OCI-LY1 (cell line): ENCODE measurements around the gene CCDC85C.

Experiments
- H2AFZ ChIP-seq: fragments of 200-600 bp; sonication (generic), shearing (Covaris generic); 2 replicates; pipeline ENCODE4 v1.6.0; 2014; ENCODE audit warnings: antibody characterized with exemption, mild to moderate bottlenecking, low read length
- H3F3A ChIP-seq: fragments of 200-600 bp; sonication (generic), shearing (Covaris generic); 2 replicates; pipeline ENCODE4 v1.6.0; 2014; ENCODE audit warnings: mild to moderate bottlenecking, antibody characterized with exemption, low read length, moderate library complexity; ENCODE audit not compliant: insufficient read depth
- H3K27ac ChIP-seq: fragments of 200-600 bp; sonication (generic); 2 replicates; pipeline ENCODE4 v1.5.1; 2014; ENCODE audit warnings: low read length, mixed run types, mild to moderate bottlenecking, low read depth; ENCODE audit not compliant: poor library complexity, severe bottlenecking
- H3K27me3 ChIP-seq: fragments of 200-600 bp; sonication (generic); 2 replicates; pipeline ENCODE4 v1.6.0; 2014; ENCODE audit warnings: antibody characterized with exemption, mild to moderate bottlenecking, low read length, moderate library complexity; ENCODE audit not compliant: insufficient read depth
- H3K36me3 ChIP-seq: fragments of 200-600 bp; sonication (generic); 2 replicates; pipeline ENCODE4 v1.6.1; 2014; ENCODE audit warnings: mild to moderate bottlenecking, antibody characterized with exemption, low read length, moderate library complexity, mixed read lengths; ENCODE audit not compliant: insufficient read depth
- H3K4me1 ChIP-seq: fragments of 200-600 bp; sonication (generic); 2 replicates; pipeline ENCODE4 v1.5.1; 2014; ENCODE audit warnings: mild to moderate bottlenecking, low read length, moderate library complexity; ENCODE audit not compliant: insufficient read depth, severe bottlenecking
- H3K4me2 ChIP-seq: fragments of 200-600 bp; sonication (generic), shearing (Covaris generic); 2 replicates; pipeline ENCODE4 v1.6.1; 2014; ENCODE audit warnings: low read length
- H3K4me3 ChIP-seq: fragments of 200-600 bp; sonication (generic); 2 replicates; pipeline ENCODE4 v1.5.1; 2014; ENCODE audit warnings: low read length, low read depth, mild to moderate bottlenecking, mixed read lengths; ENCODE audit not compliant: poor library complexity, severe bottlenecking
- H3K79me2 ChIP-seq: fragments of 200-600 bp; shearing (Covaris generic); 2 replicates; pipeline ENCODE4 v1.6.1; 2016; ENCODE audit warnings: mixed run types, low read length, mixed read lengths; ENCODE audit not compliant: insufficient read depth
- H3K9ac ChIP-seq: fragments of 200-600 bp; sonication (generic), shearing (Covaris generic); 2 replicates; pipeline ENCODE4 v1.6.1; 2014; ENCODE audit warnings: mild to moderate bottlenecking, low read length, mixed read lengths
- H3K9me2 ChIP-seq: fragments of 200-600 bp; sonication (generic), shearing (Covaris generic); 2 replicates; pipeline ENCODE4 v1.6.1; 2014; ENCODE audit warnings: low read depth, mild to moderate bottlenecking, low read length, mixed read lengths
- H3K9me3 ChIP-seq: fragments of 200-600 bp; shearing (Covaris generic); 2 replicates; pipeline ENCODE4 v1.6.1; 2014; ENCODE audit warnings: low read length, mixed read lengths
- H4K20me1 ChIP-seq: fragments of 200-600 bp; sonication (generic), shearing (Covaris generic); 2 replicates; pipeline ENCODE4 v1.6.0; 2016; ENCODE audit warnings: mild to moderate bottlenecking, low read length; ENCODE audit not compliant: insufficient read depth
- CTCF ChIP-seq: fragments of 200-600 bp; sonication (generic), shearing (Covaris generic); IDR thresholded peaks from 2 replicates; pipeline ENCODE4 v1.5.1; 2017; ENCODE audit warnings: mild to moderate bottlenecking, antibody characterized with exemption, low read length, moderate library complexity, mixed read lengths
- EZH2 ChIP-seq: fragments of 200-600 bp; sonication (generic), shearing (Covaris generic); IDR thresholded peaks from 2 replicates; pipeline ENCODE4 v1.8.0; 2017; ENCODE audit warnings: borderline replicate concordance, mixed run types, mild to moderate bottlenecking, antibody characterized with exemption, low read length, moderate library complexity, mixed read lengths

CCDC85C gene

GRCh38 chr14:99616832-99617800 lies 13.1 kb upstream of the CCDC85C start:
- H3K27ac ChIP-seq: no peak overlapping the region

GRCh38 chr14:99615497-99616157 lies 11.6 kb upstream of the CCDC85C start:
- H3K27me3 ChIP-seq: no peaks in the 10 kb centered on the region

More at GRCh38 chr14:99616832-99617800, 13.1 kb upstream of the CCDC85C start:
- H3F3A ChIP-seq: no peaks in the 10 kb centered on the region
- H3K4me2 ChIP-seq: no peak overlapping the region
- TF ChIP-seq EZH2 (no peak), CTCF (no peak)
- no peak overlapping the region for H3K4me3 ChIP-seq
- H3K36me3 ChIP-seq: no peaks in the 10 kb centered on the region
- no peak overlapping the region for H3K9ac ChIP-seq
- no peaks in the 10 kb centered on the region for H3K27me3 ChIP-seq
- H3K9me2 ChIP-seq: no peaks in the 10 kb centered on the region
- H3K79me2 ChIP-seq: no peaks in the 10 kb centered on the region
- no peaks in the 10 kb centered on the region for H3K4me1 ChIP-seq
- H3K9me3 ChIP-seq: no peaks in the 10 kb centered on the region
- H2AFZ ChIP-seq: no peak overlapping the region
- H4K20me1 ChIP-seq: no peaks in the 10 kb centered on the region

More at GRCh38 chr14:99615497-99616157, 11.6 kb upstream of the CCDC85C start:
- Histone ChIP-seq H3K9me2 (no peaks in the 10 kb centered on the region), H3K4me2 (no peak overlapping the region), H3K4me1 (no peaks in the 10 kb centered on the region), H3K4me3 (no peak overlapping the region), H3K79me2 (no peaks in the 10 kb centered on the region), H3K27ac (no peak overlapping the region), H2AFZ (no peak overlapping the region), H4K20me1 (no peaks in the 10 kb centered on the region), H3F3A (no peaks in the 10 kb centered on the region), H3K36me3 (no peaks in the 10 kb centered on the region), H3K9ac (no peak overlapping the region), H3K9me3 (no peaks in the 10 kb centered on the region)
- TF ChIP-seq EZH2 (no peak), CTCF (no peak)
